Endothelial cell of umbilical vein (primary cell): Measurements from ENCODE around the gene RNFT2. TPM values are rescaled to one million over a fixed set of nuclear protein-coding genes. Genes with fewer than 3 reads are reported as not detected.

Experiments used
- BruUV-seq: library from RNA; stranded (reverse); fragments of 400-500 nt; replicated peaks from 2 replicates; lab custom pipeline; 2021; lab: Mats Ljungman, UMichigan
- CTCF ChIA-PET: fragments of 300-600, 350-600 bp; sonication (Branson Sonifier 250); formaldehyde crosslinking; loops from one replicate; lab custom pipeline; 2021; ENCODE audit warnings: antibody characterized with exemption, inconsistent platforms; lab: Charles Lee
- POLR2A ChIA-PET: fragments of 300-600, 350-600 bp; sonication (Branson Sonifier 250); formaldehyde crosslinking; loops from one replicate; lab custom pipeline; 2021; ENCODE audit warnings: antibody characterized with exemption, inconsistent platforms; lab: Charles Lee
- DNase-seq: peaks from one replicate; pipeline ENCODE4 v3.0.0-alpha.2; 2011; ENCODE audit warnings: low read depth, low spot score
- FAIRE-seq: peaks from 2 replicates; lab custom pipeline; 2011; peaks lifted over from hg19 to GRCh38; lab: Jason Lieb, UNC
- H2AFZ ChIP-seq: 2 replicates; pipeline ENCODE4 v1.6.0; 2012; ENCODE audit warnings: low read depth, low read length, control low read depth, inconsistent platforms
- H3K27ac ChIP-seq: 2 replicates; pipeline ENCODE4 v1.5.1; 2011; ENCODE audit warnings: low read depth, mild to moderate bottlenecking, control low read depth, low read length, moderate library complexity; ENCODE audit not compliant: insufficient read depth
- H3K27me3 ChIP-seq, 2 experiments: 2 replicates each; pipeline versions ENCODE4 v1.6.0 to v1.6.1; 2011; ENCODE audit warnings: low read length in 2 of 2, mixed read lengths in 1 of 2; ENCODE audit not compliant: control insufficient read depth in 2 of 2, insufficient read depth in 2 of 2
- H3K36me3 ChIP-seq, 2 experiments: 2 replicates in 1 of 2; 3 replicates in 1 of 2; pipeline ENCODE4 v1.5.1; 2011; ENCODE audit warnings: low read length in 2 of 2, mild to moderate bottlenecking in 1 of 2, moderate library complexity in 1 of 2; ENCODE audit not compliant: control insufficient read depth in 2 of 2, insufficient read depth in 2 of 2; ENCODE audit errors: extremely low read depth in 1 of 2
- H3K4me1 ChIP-seq: 3 replicates; pipeline ENCODE4 v1.5.1; 2011; ENCODE audit warnings: mild to moderate bottlenecking, low read length; ENCODE audit not compliant: control insufficient read depth, insufficient read depth; ENCODE audit errors: extremely low read depth
- H3K4me2 ChIP-seq: 2 replicates; pipeline ENCODE4 v1.6.1; 2011; ENCODE audit warnings: low read length, control low read depth, mixed read lengths; ENCODE audit not compliant: insufficient read depth
- H3K4me3 ChIP-seq, 3 experiments: fragments of 200-600 bp in 1 of 3; sonication (generic), shearing (Covaris generic) in 1 of 3; replicated peaks in 1 of 3; 2 replicates each; pipeline ENCODE4 v1.5.1; 2011 to 2016; ENCODE audit warnings: control low read depth in 3 of 3, low read length in 3 of 3, mild to moderate bottlenecking in 2 of 3, inconsistent platforms in 1 of 3, low read depth in 1 of 3, moderate library complexity in 1 of 3; ENCODE audit not compliant: insufficient read depth in 1 of 3
- H3K79me2 ChIP-seq: 2 replicates; pipeline ENCODE4 v1.6.0; 2012; ENCODE audit warnings: low read length, inconsistent platforms; ENCODE audit not compliant: control insufficient read depth, insufficient read depth
- H3K9ac ChIP-seq: replicated peaks from 2 replicates; pipeline ENCODE3; 2011; ENCODE audit warnings: low read length, control low read depth; ENCODE audit not compliant: insufficient read depth; ENCODE audit errors: extremely low read depth
- H3K9me1 ChIP-seq: replicated peaks from 3 replicates; pipeline ENCODE4 v1.6.0; 2011; ENCODE audit warnings: mild to moderate bottlenecking, low read length; ENCODE audit not compliant: control insufficient read depth, insufficient read depth; ENCODE audit errors: extremely low read depth
- H3K9me3 ChIP-seq: replicated peaks from 2 replicates; pipeline ENCODE4 v1.5.1; 2012; ENCODE audit warnings: low read length, inconsistent platforms; ENCODE audit not compliant: control insufficient read depth, insufficient read depth
- H4K20me1 ChIP-seq: replicated peaks from 2 replicates; pipeline ENCODE3; 2011; ENCODE audit warnings: mild to moderate bottlenecking, low read length; ENCODE audit not compliant: control insufficient read depth, insufficient read depth; ENCODE audit errors: extremely low read depth
- CTCF ChIP-seq, 2 donors: IDR thresholded peaks; 1 replicate in 1 of 2; 2 replicates in 1 of 2; pipeline ENCODE4 v1.5.1; 2011; ENCODE audit warnings: low read length in 2 of 2, mild to moderate bottlenecking in 2 of 2, moderate library complexity in 2 of 2, control low read depth in 1 of 2, inconsistent platforms in 1 of 2, low read depth in 1 of 2; ENCODE audit not compliant: insufficient read depth in 1 of 2; ENCODE audit errors: extremely low read depth in 1 of 2
- EZH2 ChIP-seq: IDR thresholded peaks from 2 replicates; pipeline ENCODE4 v1.6.1; 2012; ENCODE audit warnings: borderline replicate concordance, low read depth, mild to moderate bottlenecking, moderate library complexity, low read length, inconsistent platforms; ENCODE audit not compliant: severe bottlenecking
- FOS ChIP-seq: IDR thresholded peaks from 2 replicates; pipeline ENCODE4 v1.6.1; 2011; ENCODE audit warnings: mild to moderate bottlenecking, low read length, moderate library complexity, borderline replicate concordance; ENCODE audit not compliant: insufficient read depth
- GATA2 ChIP-seq: IDR thresholded peaks from 2 replicates; pipeline ENCODE4 v1.7.0; 2011; ENCODE audit warnings: low read depth, mild to moderate bottlenecking, moderate library complexity, mixed read lengths, low read length; ENCODE audit not compliant: insufficient read length, insufficient read depth
- JUN ChIP-seq: IDR thresholded peaks from 2 replicates; pipeline ENCODE4 v1.6.1; 2011; ENCODE audit warnings: borderline replicate concordance, low read depth; ENCODE audit not compliant: insufficient read length, insufficient read depth
- MYC ChIP-seq: IDR thresholded peaks from one replicate; pipeline ENCODE4 v1.6.1; 2011; ENCODE audit warnings: mild to moderate bottlenecking, low read depth, low read length
- POLR2A ChIP-seq: IDR thresholded peaks from 2 replicates; pipeline ENCODE4 v1.6.1; 2012; ENCODE audit warnings: low read depth, mild to moderate bottlenecking, control low read depth, low read length
- POLR2AphosphoS5 ChIP-seq: IDR thresholded peaks from 2 replicates; pipeline ENCODE4 v1.6.1; 2012; ENCODE audit warnings: low read depth, mild to moderate bottlenecking, control low read depth, low read length, moderate library complexity; ENCODE audit not compliant: insufficient read depth
- dilution Hi-C: fragments of 300-500 bp; cut with MboI; formaldehyde crosslinking; loops from one replicate; pipeline ENCODE4 v1.15.0; 2019; ENCODE audit warnings: low sequenced_read_pairs; ENCODE audit not compliant: extremely low pct_ligation_motif_present
- intact Hi-C: fragments of 100-400 bp; cut with micrococcal nuclease; formaldehyde crosslinking; loops from one replicate; pipeline ENCODE4 v1.10.0; 2022
- polyA plus RNA-seq, 4 experiments: library from polyadenylated mRNA; depleted of rRNA in 3 of 4; stranded (reverse) in 3 of 4; unstranded in 1 of 4; fragments of >200 nt; gene quantifications; 2 replicates each; pipeline versions ENCODE4 v1.2.1 to v1.2.3, GENCODE V29; 2011 to 2012; ENCODE audit warnings: missing spikeins in 1 of 4
- total RNA-seq: library from RNA; stranded (reverse); gene quantifications from 2 replicates; pipeline ENCODE4 v1.2.3, GENCODE V29; 2021
- TF ChIP-seq, protein P1 (sequence below): IDR thresholded peaks from 2 replicates; pipeline ENCODE4 v1.6.1; 2011; ENCODE audit not compliant: insufficient read depth, insufficient read length

Gene RNFT2
- total and polyA plus RNA-seq, 2 donors (not counting 3 experiments of a cell fraction or from before 2014, with no cell fraction given) = 1.4 to 6.6 TPM

DNA sequence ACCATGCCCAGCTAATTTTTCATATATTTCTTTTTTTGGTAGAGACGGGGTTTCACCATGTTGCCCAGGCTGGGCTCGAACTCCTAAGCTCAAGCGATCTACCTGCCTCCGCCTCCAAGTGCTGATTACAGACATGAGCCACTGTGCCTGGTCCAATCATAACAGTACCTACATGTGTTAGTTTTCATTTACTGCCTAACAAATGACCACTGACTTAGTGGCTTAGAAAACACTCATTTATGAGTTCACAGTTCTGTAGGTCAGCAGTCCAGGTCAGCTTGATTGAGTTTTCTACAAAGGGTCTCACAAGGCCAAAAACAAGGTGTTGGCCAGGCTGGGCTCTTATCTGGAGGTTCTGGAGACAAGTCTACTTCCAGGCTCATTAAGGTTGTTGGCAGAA is 60.6 kb downstream of the RNFT2 start:
- no peak overlapping the region for H3K27ac ChIP-seq
- DNase-seq (no peak), FAIRE-seq (no peak)
- no peak overlapping the region for H3K9ac ChIP-seq
- H3K9me3 ChIP-seq = no peaks in the 10 kb centered on the region
- CTCF ChIA-PET = interaction anchor here (0.7 to 1.0 kb wide), 2 partner anchors 12 to 98 kb away, joined by 3 read pairs; no protein-coding TSS in a partner anchor
- intact Hi-C loops (no loop called here), dilution Hi-C loops (no loop called here)
- H3K79me2 ChIP-seq = no peaks in the 10 kb centered on the region
- POLR2A ChIA-PET = no interaction called here
- no peak overlapping the region for H3K4me2 ChIP-seq
- H3K27me3 ChIP-seq = no peaks in the 10 kb centered on the region
- no peak overlapping the region for H3K4me3 ChIP-seq
- no peak overlapping the region for H2AFZ ChIP-seq
- no TSS peak for BruUV-seq
- no peaks in the 10 kb centered on the region for H3K36me3 ChIP-seq
- no peaks in the 10 kb centered on the region for H4K20me1 ChIP-seq
- TF ChIP-seq POLR2A = no peak
- no peak for TF ChIP-seq POLR2AphosphoS5
- no peak for TF ChIP-seq CTCF (IDR thresholded peaks at IDR 0.05; ENCODE audit: extremely low read depth in 1 of 2, insufficient read depth in 1 of 2, low read depth in 1 of 2, low read length in 2 of 2)
- H3K9me1 ChIP-seq = no peaks in the 10 kb centered on the region
- H3K4me1 ChIP-seq = no peaks in the 10 kb centered on the region

- Histone ChIP-seq H3K4me2 (no peak overlapping the region), H3K36me3 (no peaks in the 10 kb centered on the region), H3K27ac (no peak overlapping the region), H4K20me1 (no peaks in the 10 kb centered on the region), H3K9me1 (no peaks in the 10 kb centered on the region), H3K4me1 (no peaks in the 10 kb centered on the region), H2AFZ (no peak overlapping the region), H3K79me2 (no peaks in the 10 kb centered on the region), H3K4me3 (no peak overlapping the region), H3K9me3 (no peaks in the 10 kb centered on the region), H3K27me3 (no peaks in the 10 kb centered on the region), H3K9ac (no peak overlapping the region)
- ChIA-PET POLR2A (no interaction called here), CTCF (no interaction called here)
- TF ChIP-seq JUN (no peak), GATA2 (no peak), POLR2A (no peak), EZH2 (no peak), CTCF (IDR thresholded peaks at IDR 0.05; ENCODE audit: extremely low read depth in 1 of 2, insufficient read depth in 1 of 2, low read depth in 1 of 2, low read length in 2 of 2) (no peak), POLR2AphosphoS5 (no peak), FOS (no peak), MYC (no peak)
- TF ChIP-seq, protein P1, sequence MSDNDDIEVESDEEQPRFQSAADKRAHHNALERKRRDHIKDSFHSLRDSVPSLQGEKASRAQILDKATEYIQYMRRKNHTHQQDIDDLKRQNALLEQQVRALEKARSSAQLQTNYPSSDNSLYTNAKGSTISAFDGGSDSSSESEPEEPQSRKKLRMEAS = no peak
- FAIRE-seq (no peak), DNase-seq (no peak)
- intact Hi-C loops (no loop called here), dilution Hi-C loops (no loop called here)
- BruUV-seq = no TSS peak
Observed at GRCh38 chr12:116799955-116800354, 61.8 kb downstream of the RNFT2 start.
